Activated CD8-positive, alpha-beta memory T cell treated with anti-CD3 and anti-CD28 coated beads, Interleukin-2, amount 10 ng/mL, durations not matched to agents 7 days and 5 days (primary cell): Measurements from ENCODE around the gene CACNA2D4. TPM values are rescaled to one million over a fixed set of nuclear protein-coding genes. Genes with fewer than 3 reads are reported as not detected.

Source experiments
- ATAC-seq: fragments of 150-1000 bp; cut with Tn5 transposase; one replicate; pipeline ENCODE4 v1.10.0; 2021; ENCODE audit warnings: moderate library complexity
- CTCF ChIA-PET: fragments of 350-600 bp; sonication (Branson Sonifier 250); formaldehyde crosslinking; loops from one replicate; lab custom pipeline; 2021; ENCODE audit warnings: antibody characterized with exemption; lab: Charles Lee
- DNase-seq: peaks from one replicate; pipeline ENCODE4 v3.0.0-alpha.2; 2020
- H3K27ac Mint-ChIP-seq: one replicate; pipeline ENCODE4 v1.8.0; 2021; ENCODE audit warnings: mild to moderate bottlenecking, mixed read lengths
- H3K27me3 Mint-ChIP-seq: one replicate; pipeline ENCODE4 v1.8.0; 2021; ENCODE audit warnings: mixed read lengths
- H3K36me3 Mint-ChIP-seq: one replicate; pipeline ENCODE4 v1.8.0; 2021; ENCODE audit warnings: mild to moderate bottlenecking, mixed read lengths
- H3K4me1 Mint-ChIP-seq: one replicate; pipeline ENCODE4 v1.8.0; 2021; ENCODE audit warnings: mixed read lengths
- H3K4me3 Mint-ChIP-seq: one replicate; pipeline ENCODE4 v1.8.0; 2021; ENCODE audit warnings: mild to moderate bottlenecking, moderate library complexity, mixed read lengths
- H3K9me3 Mint-ChIP-seq: one replicate; pipeline ENCODE4 v1.8.0; 2022; ENCODE audit warnings: low read depth, mixed read lengths
- total RNA-seq, 2 experiments: library from RNA; stranded (reverse); gene quantifications; one replicate each; pipeline ENCODE4 v1.2.3, GENCODE V29; 2021

CACNA2D4 gene
- total RNA-seq, 2 experiments from 2014 or later, result 5.9 to 8.2 TPM

DNA sequence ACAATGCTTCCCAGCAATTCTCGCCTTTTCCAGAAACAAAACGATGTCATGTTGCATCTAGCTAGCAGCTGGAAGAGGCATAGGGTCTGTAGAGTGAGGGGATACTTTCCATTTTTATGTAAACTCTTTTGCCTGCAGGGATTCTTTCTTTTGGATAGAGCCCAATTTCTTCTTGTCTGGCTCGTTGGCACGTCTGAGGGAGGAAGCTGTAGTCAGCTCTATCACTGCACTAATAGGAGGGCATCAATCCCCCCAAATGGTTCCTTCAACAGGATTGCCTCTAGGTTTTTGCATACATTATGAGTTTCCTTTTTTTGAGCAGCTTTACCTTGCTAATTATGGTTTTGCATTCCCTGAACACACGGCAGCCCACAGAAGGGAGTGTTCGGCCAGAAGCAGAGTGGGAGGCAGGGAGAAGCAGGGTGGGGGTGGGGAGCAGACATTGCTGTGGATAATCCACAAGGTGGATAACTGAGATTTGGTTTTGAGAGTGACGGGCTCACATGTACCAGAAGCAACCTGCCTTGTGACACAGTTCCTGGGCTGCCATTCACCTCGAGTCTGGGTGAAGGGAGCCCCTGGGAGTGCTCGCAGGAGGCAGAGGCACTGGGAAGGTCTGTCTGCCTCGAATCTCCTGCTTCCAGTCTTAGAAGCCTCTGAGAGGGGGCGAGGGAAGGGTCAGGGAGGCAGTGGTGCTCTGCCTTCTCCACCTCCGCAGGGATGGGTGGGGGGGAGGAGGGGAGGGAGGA lies 73.6 kb downstream of the CACNA2D4 start:
- CTCF ChIA-PET, result no interaction called here
- Mint-ChIP-seq H3K36me3 (no peaks in the 10 kb centered on the region), H3K27ac (no peak overlapping the region), H3K9me3 (no peaks in the 10 kb centered on the region), H3K4me3 (no peak overlapping the region), H3K4me1 (no peaks in the 10 kb centered on the region), H3K27me3 (peaks cover 12% of the 10 kb centered on the region)
- ATAC-seq, result no peak
- no peak for DNase-seq

GRCh38 chr12:1844223-1844622 lies 74.2 kb downstream of the CACNA2D4 start:
- DNase-seq, result no peak
- ATAC-seq, result no peak
- H3K4me1 Mint-ChIP-seq, result no peaks in the 10 kb centered on the region
- H3K36me3 Mint-ChIP-seq, result no peaks in the 10 kb centered on the region
- H3K27me3 Mint-ChIP-seq, result peaks cover 12% of the 10 kb centered on the region
- H3K27ac Mint-ChIP-seq, result no peak overlapping the region
- CTCF ChIA-PET, result no interaction called here
- no peaks in the 10 kb centered on the region for H3K9me3 Mint-ChIP-seq
- H3K4me3 Mint-ChIP-seq, result no peak overlapping the region

DNA sequence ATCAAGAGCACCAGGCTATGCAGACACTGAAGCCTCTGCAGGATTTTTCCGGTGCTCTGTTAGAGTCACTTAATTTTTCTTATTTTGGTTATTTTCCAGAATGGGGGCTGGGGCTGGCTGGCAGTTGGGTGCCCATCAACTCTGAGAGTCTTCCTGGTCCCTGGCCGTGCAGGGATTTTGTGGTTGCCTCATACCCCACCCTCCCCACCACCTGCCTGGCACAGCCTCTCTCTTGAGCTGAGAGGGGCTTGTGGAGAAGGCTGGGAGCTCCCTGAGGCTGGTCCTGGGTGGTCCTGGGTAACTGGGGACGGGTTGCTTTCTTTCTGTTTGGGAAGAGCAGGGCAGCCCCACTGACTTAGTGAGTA lies 74.8 kb downstream of the CACNA2D4 start:
- DNase-seq (no peak), ATAC-seq (no peak)
- H3K36me3 Mint-ChIP-seq, result no peaks in the 10 kb centered on the region
- no peaks in the 10 kb centered on the region for H3K9me3 Mint-ChIP-seq
- H3K4me1 Mint-ChIP-seq, result no peaks in the 10 kb centered on the region
- no peak overlapping the region for H3K27ac Mint-ChIP-seq
- H3K27me3 Mint-ChIP-seq, result peaks cover 8% of the 10 kb centered on the region
- CTCF ChIA-PET, result no interaction called here
- H3K4me3 Mint-ChIP-seq, result no peak overlapping the region

- Mint-ChIP-seq H3K9me3 (no peaks in the 10 kb centered on the region), H3K36me3 (no peaks in the 10 kb centered on the region), H3K4me1 (no peaks in the 10 kb centered on the region), H3K27me3 (peaks cover 8% of the 10 kb centered on the region), H3K27ac (no peak overlapping the region), H3K4me3 (no peak overlapping the region)
- CTCF ChIA-PET, result no interaction called here
- ATAC-seq (no peak), DNase-seq (no peak)
Observed at GRCh38 chr12:1842905-1843640, 75.4 kb downstream of the CACNA2D4 start.

- Mint-ChIP-seq H3K27me3 (peaks cover 8% of the 10 kb centered on the region), H3K4me1 (no peaks in the 10 kb centered on the region), H3K4me3 (no peak overlapping the region), H3K36me3 (no peaks in the 10 kb centered on the region), H3K9me3 (no peaks in the 10 kb centered on the region), H3K27ac (no peak overlapping the region)
- CTCF ChIA-PET, result no interaction called here
- DNase-seq, result no peak
- no peak for ATAC-seq
Observed at GRCh38 chr12:1842183-1842904, 76.1 kb downstream of the CACNA2D4 start.

DNA sequence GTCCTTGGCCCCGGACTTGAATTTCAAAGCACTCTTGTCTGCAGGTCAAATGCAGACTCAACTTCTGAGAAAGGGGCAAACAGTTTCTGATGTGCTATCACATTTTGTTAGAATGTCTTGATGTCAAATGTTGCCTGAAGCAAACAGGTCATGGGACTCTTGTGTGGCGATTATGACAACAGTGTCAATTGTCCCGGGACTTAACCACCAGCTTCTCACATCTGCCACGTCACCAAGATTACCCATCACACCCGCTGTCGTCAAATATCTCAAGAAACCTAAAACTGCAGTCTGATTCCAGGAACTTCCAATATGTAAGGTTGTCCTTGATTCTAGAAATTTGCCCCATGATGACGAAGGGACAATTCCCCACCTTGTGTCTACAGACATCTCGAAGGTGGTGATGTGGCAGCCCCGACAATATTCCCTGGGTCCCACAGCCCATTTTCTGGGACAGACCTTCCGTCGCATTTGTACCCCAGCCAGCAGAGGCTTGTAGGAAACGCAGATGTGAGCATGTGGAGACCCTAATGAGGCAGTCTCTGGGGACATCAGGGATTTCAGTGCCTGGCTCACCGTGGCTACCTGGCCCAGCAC lies 76.8 kb downstream of the CACNA2D4 start:
- Mint-ChIP-seq H3K9me3 (no peaks in the 10 kb centered on the region), H3K27ac (no peak overlapping the region), H3K36me3 (no peaks in the 10 kb centered on the region), H3K27me3 (peaks cover 8% of the 10 kb centered on the region), H3K4me1 (no peaks in the 10 kb centered on the region), H3K4me3 (no peak overlapping the region)
- DNase-seq, result no peak
- CTCF ChIA-PET, result no interaction called here
- no peak for ATAC-seq

GRCh38 chr12:1840981-1841425 lies 77.4 kb downstream of the CACNA2D4 start:
- DNase-seq (no peak), ATAC-seq (no peak)
- no peaks in the 10 kb centered on the region for H3K36me3 Mint-ChIP-seq
- H3K4me1 Mint-ChIP-seq, result no peaks in the 10 kb centered on the region
- CTCF ChIA-PET, result no interaction called here
- no peak overlapping the region for H3K27ac Mint-ChIP-seq
- H3K9me3 Mint-ChIP-seq, result no peaks in the 10 kb centered on the region
- H3K4me3 Mint-ChIP-seq, result no peak overlapping the region
- H3K27me3 Mint-ChIP-seq, result peaks cover 8% of the 10 kb centered on the region

- H3K36me3 Mint-ChIP-seq, result no peaks in the 10 kb centered on the region
- H3K4me1 Mint-ChIP-seq, result no peaks in the 10 kb centered on the region
- no peak overlapping the region for H3K27ac Mint-ChIP-seq
- H3K4me3 Mint-ChIP-seq, result no peak overlapping the region
- H3K9me3 Mint-ChIP-seq, result no peaks in the 10 kb centered on the region
- peaks cover 6% of the 10 kb centered on the region for H3K27me3 Mint-ChIP-seq
- CTCF ChIA-PET, result interaction anchor here (1.2 kb wide), 1 partner anchor 100 kb away, joined by 3 read pairs; no protein-coding TSS in a partner anchor
- ATAC-seq (no peak), DNase-seq (no peak)
Observed at GRCh38 chr12:1839956-1840951, 78.2 kb downstream of the CACNA2D4 start.

DNA sequence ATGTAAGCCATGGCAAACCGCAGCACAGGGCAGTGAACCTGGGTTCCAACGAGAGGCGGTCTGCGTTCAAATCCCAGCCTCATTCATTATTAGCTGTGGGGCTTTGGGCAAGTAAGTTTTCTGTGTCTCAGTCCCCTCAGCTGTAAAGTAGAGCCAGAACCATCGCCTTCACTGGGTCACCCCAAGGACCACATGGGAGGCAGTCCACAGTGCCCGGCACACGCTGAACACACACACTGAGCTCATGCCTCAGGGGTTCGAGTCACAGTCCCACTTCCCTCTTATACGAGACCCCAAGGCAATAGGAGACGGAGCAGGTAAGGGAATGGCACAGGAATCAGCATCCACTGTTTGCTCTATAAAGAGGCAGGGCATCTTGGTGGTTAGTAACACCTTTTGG lies 79.0 kb downstream of the CACNA2D4 start:
- ATAC-seq, result no peak
- H3K27me3 Mint-ChIP-seq, result peaks cover 6% of the 10 kb centered on the region
- no peak overlapping the region for H3K4me3 Mint-ChIP-seq
- H3K27ac Mint-ChIP-seq, result no peak overlapping the region
- DNase-seq, result no peak
- no peaks in the 10 kb centered on the region for H3K36me3 Mint-ChIP-seq
- CTCF ChIA-PET, result interaction anchor here (1.2 kb wide), 1 partner anchor 101 kb away, joined by 3 read pairs; no protein-coding TSS in a partner anchor
- H3K4me1 Mint-ChIP-seq, result no peaks in the 10 kb centered on the region
- no peaks in the 10 kb centered on the region for H3K9me3 Mint-ChIP-seq

DNA sequence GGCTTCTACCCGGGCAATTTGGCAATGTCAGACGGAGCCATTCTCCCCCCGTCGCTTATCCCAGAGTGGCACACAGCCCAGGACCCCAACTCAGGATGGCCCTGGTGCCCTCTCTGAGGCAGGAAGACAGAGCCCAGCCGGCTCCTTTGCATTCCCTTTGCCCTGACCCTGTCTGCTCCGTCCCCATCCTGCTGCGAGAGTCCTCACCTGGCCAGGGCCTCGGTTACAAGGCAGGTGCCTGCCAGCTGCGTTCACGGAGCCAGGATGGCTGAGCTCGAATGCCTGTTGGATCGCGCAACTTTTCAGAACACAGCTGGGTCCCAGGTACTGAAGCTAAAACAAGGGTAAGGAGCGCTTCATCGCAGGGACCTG lies 79.5 kb downstream of the CACNA2D4 start:
- CTCF ChIA-PET, result no interaction called here
- no peaks in the 10 kb centered on the region for H3K36me3 Mint-ChIP-seq

DNA sequence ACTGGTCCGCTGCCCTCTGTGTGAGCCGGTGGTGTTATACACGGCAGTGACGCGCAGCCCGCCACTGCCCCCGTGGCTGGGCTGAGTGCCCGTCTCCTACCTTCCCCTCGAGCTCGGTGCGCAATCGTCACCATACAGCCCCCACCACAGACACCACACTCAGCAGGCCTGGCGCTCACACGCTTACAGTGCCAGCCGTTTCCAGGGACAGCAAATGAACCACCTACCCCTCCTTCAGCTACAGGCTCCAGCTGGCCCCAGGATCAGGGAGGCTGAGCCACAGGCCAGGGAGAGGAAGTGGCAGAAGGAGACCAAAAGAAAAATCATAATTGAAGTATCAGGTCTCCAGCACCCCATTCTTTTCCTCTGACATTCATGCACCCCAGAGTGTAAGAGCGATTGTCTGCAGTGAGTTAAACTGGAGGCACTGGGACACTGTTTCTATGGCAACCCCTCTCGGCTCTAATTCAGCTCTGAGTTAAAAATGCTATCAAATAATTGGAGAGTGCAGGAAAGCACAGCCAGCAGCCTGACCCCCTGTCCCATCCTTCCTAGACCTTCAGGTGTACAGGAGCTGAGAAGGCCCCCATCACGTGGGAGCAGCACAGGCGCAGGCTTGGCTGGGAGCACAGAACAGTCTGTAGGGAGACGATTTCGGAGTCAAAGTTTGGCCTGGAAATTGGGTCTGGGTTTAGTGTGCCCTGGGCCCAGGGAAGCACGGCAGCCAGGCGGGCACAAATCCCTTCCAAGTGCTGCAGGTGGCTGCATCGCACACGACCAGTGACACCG lies 80.1 kb downstream of the CACNA2D4 start:
- DNase-seq, result no peak
- H3K9me3 Mint-ChIP-seq, result no peaks in the 10 kb centered on the region
- H3K4me3 Mint-ChIP-seq, result no peak overlapping the region
- CTCF ChIA-PET, result interaction anchor here (1.3 kb wide), 1 partner anchor 102 kb away, joined by 5 read pairs; no protein-coding TSS in a partner anchor
- no peak overlapping the region for H3K27ac Mint-ChIP-seq
- peaks cover 3% of the 10 kb centered on the region for H3K27me3 Mint-ChIP-seq
- no peak for ATAC-seq
- H3K4me1 Mint-ChIP-seq, result no peaks in the 10 kb centered on the region
- no peaks in the 10 kb centered on the region for H3K36me3 Mint-ChIP-seq

More for the DNA sequence above, 79.5 kb downstream of the CACNA2D4 start:
- Mint-ChIP-seq H3K27me3 (peaks cover 5% of the 10 kb centered on the region), H3K4me3 (no peak overlapping the region), H3K9me3 (no peaks in the 10 kb centered on the region), H3K27ac (no peak overlapping the region), H3K4me1 (no peaks in the 10 kb centered on the region)
- no peak for ATAC-seq
- no peak for DNase-seq
